ENCODE measurements around the gene HSD17B12.

HSD17B12 gene

DNA sequence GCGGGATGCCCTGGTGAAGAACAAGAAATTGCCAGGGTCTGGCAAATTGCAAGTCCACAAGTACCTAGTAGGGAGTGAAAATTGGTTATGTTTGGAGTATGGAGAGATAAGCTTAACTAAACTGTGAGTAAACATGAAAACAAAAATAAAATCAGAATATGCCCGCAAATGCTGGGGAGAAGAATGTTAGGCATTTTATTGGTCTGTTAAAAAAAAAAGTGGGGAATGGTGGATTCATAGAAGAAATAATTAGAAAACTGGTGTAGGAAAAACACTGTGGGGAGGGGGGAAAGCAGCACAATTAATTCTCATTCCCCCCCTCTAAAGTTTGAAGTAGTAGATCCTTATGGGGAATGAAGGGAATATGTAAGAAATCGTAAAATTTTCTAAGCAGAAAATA lies 40.6 kb upstream of the HSD17B12 start:
- Histone ChIP-seq H3K9me3 (ENCODE audit: severe bottlenecking) (no peaks in the 10 kb centered on the region), H3K27ac (no peak overlapping the region), H3K36me3 (no peaks in the 10 kb centered on the region), H3K4me3 (ENCODE audit: low read depth, low read length) (no peak overlapping the region), H3K27me3 (ENCODE audit: insufficient read depth, low read depth, severe bottlenecking) (peaks cover 12% of the 10 kb centered on the region)
- TF ChIP-seq, protein P1, sequence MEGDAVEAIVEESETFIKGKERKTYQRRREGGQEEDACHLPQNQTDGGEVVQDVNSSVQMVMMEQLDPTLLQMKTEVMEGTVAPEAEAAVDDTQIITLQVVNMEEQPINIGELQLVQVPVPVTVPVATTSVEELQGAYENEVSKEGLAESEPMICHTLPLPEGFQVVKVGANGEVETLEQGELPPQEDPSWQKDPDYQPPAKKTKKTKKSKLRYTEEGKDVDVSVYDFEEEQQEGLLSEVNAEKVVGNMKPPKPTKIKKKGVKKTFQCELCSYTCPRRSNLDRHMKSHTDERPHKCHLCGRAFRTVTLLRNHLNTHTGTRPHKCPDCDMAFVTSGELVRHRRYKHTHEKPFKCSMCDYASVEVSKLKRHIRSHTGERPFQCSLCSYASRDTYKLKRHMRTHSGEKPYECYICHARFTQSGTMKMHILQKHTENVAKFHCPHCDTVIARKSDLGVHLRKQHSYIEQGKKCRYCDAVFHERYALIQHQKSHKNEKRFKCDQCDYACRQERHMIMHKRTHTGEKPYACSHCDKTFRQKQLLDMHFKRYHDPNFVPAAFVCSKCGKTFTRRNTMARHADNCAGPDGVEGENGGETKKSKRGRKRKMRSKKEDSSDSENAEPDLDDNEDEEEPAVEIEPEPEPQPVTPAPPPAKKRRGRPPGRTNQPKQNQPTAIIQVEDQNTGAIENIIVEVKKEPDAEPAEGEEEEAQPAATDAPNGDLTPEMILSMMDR (IDR thresholded peaks at IDR 0.05; ENCODE audit: low read depth, low read length): no peak
- DNase-seq: no peak

DNA sequence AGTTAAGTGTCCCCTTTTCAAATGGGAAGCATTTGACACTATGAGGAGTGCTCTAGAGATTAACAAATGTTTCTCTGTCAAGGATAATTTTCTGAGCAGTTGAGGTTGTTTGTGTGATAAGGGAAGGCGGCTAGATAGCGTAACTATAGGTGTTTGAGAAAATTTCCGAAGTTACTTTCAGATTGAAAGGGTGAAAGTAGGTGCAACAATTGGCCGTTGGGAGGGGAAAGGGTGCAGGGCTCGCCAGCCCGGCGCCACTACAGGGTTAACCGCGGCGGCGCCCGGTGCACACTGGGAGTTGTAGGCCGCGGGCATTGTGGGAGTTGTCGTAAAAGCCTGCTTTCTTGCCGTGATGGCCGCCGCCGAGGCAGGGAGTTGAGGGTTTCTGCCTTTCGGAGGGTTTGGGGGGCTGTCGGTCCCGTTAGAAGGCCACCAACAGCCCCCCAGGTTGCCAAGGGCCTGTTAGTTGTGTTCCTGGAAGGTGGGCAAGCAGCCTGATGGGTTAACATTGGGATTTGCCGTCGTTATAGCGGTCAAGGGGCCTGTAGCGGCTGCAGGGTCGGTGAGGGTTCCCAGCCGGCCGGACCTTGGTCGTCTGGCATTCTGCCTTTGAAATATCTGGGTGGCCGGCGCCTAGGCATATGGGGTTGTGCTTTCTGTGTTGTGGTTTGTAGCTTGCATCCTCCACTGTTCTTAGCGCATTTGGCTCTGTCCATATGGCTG lies 36.5 kb upstream of the HSD17B12 start:
- H3K27me3 ChIP-seq (ENCODE audit: insufficient read depth, low read depth, severe bottlenecking): peaks cover 6% of the 10 kb centered on the region
- peak overlapping the region; percentile 83 for H3K27ac ChIP-seq
- H3K36me3 ChIP-seq: no peaks in the 10 kb centered on the region
- H3K9me3 ChIP-seq (ENCODE audit: severe bottlenecking): no peaks in the 10 kb centered on the region
- peak overlapping the region; percentile 93 for H3K4me3 ChIP-seq (ENCODE audit: low read depth, low read length)
- TF ChIP-seq, protein P1 (IDR thresholded peaks at IDR 0.05; ENCODE audit: low read depth, low read length): no peak
- peak; percentile 86 for DNase-seq

DNA sequence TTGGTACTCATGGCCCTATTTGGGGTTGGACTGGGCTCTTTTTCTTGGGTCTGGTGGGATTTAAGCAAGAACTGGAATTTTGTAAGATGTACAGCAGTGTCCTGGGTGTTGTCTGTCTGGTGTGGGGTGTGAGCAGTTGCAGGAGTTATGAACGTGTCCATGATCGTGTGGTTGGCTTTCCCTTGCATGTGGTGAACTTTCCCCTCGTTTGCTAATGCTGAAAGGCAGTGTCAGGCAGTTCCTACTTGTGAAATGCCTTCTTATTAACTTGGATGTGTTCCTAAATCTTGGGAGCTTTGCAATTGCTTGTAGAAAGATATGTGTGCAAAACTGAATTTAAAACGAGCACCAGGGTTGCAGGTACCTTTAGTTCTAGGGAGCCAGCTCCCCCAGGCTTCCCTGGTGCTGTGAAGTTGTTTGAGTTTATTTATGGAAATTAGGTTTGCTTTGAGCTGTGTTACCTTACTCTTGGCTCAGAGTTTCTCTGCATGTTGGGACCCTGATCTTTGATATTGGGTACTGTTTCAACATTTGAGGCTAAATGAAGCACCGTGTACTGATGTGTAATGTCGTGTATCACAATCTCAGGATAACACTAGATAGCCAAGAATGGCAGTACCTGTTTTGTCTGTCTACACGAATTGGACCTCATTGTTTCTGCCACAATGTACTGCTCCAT lies 35.8 kb upstream of the HSD17B12 start:
- H3K27ac ChIP-seq: peak overlapping the region; percentile 83
- H3K36me3 ChIP-seq: no peaks in the 10 kb centered on the region
- DNase-seq: no peak
- H3K9me3 ChIP-seq (ENCODE audit: severe bottlenecking): no peaks in the 10 kb centered on the region
- TF ChIP-seq, protein P1 (IDR thresholded peaks at IDR 0.05; ENCODE audit: low read depth, low read length): no peak
- peaks cover under 1% of the 10 kb centered on the region for H3K27me3 ChIP-seq (ENCODE audit: insufficient read depth, low read depth, severe bottlenecking)
- peak overlapping the region; percentile 93 for H3K4me3 ChIP-seq (ENCODE audit: low read depth, low read length)

DNA sequence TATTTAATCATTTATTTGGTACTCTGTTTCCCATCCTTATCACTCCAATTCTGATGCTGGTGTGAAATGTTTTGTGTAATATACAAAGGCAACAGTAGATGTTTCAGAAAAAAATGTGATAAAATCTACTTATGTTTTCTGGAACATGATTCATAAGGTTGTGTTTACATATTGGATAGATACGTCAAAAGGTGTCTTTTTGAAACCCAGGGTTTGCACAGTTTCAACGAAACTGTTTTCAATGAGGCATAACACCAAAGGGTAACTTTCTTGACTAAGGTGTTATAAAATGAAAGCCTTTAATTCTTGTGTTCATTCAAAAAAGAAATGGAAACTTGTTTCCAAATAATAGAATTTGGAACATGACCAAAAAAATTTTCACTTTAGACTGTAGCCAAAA lies 33.8 kb upstream of the HSD17B12 start:
- H3K27me3 ChIP-seq (ENCODE audit: insufficient read depth, low read depth, severe bottlenecking): no peaks in the 10 kb centered on the region
- H3K9me3 ChIP-seq (ENCODE audit: severe bottlenecking): no peaks in the 10 kb centered on the region
- TF ChIP-seq, protein P1 (IDR thresholded peaks at IDR 0.05; ENCODE audit: low read depth, low read length): no peak
- no peak overlapping the region for H3K27ac ChIP-seq
- no peak overlapping the region for H3K4me3 ChIP-seq (ENCODE audit: low read depth, low read length)
- DNase-seq: no peak
- no peaks in the 10 kb centered on the region for H3K36me3 ChIP-seq

DNA sequence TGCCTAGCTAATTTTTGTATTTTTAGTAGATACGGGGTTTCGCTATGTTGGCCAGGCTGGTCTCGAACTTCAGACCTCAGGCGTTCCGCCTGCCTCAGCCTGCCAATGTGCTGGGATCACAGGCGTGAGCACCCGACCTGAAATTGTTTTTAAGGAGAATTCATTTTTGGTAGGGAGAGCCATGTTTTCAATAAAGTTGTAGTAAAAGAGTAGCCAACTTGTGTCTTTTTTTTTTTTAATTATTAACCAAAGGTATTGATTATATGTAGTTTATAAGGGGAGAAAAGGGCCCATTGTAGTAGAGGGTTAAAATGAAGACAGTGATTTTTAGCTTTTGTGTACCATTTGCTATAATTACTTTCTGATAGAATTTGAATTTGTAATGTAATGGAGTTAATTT lies 31.6 kb upstream of the HSD17B12 start:
- H3K36me3 ChIP-seq: no peaks in the 10 kb centered on the region
- no peaks in the 10 kb centered on the region for H3K27me3 ChIP-seq (ENCODE audit: insufficient read depth, low read depth, severe bottlenecking)
- no peak overlapping the region for H3K4me3 ChIP-seq (ENCODE audit: low read depth, low read length)
- no peak for DNase-seq
- H3K27ac ChIP-seq: no peak overlapping the region
- H3K9me3 ChIP-seq (ENCODE audit: severe bottlenecking): no peaks in the 10 kb centered on the region
- TF ChIP-seq, protein P1 (IDR thresholded peaks at IDR 0.05; ENCODE audit: low read depth, low read length): no peak

Measured in WERI-Rb-1 (cell line).